Measurements from ENCODE around the gene ZNF497.

Gene ZNF497

GRCh38 chr19:58367698-58368454 is 5.3 kb upstream of the ZNF497 start:
- no peak for DNase-seq (ENCODE audit: low read depth in 2 of 2)

- no peak for DNase-seq (ENCODE audit: low read depth in 2 of 2)
Observed at GRCh38 chr19:58366585-58367430, 4.3 kb upstream of the ZNF497 start.

- DNase-seq (ENCODE audit: low read depth in 2 of 2): no peak
Observed at GRCh38 chr19:58364146-58364545, 1.6 kb upstream of the ZNF497 start.

- DNase-seq (ENCODE audit: low read depth in 2 of 2): peak in 1 of 2 experiments; percentile 41
Observed at GRCh38 chr19:58361900-58362271, 665 bp downstream of the ZNF497 start.

GRCh38 chr19:58357481-58358145 is 4.9 kb downstream of the ZNF497 start:
- no peak for DNase-seq (ENCODE audit: low read depth in 2 of 2)

- no peak for DNase-seq (ENCODE audit: low read depth in 2 of 2)
Observed at GRCh38 chr19:58356766-58357480, 5.6 kb downstream of the ZNF497 start.

GRCh38 chr19:58355908-58356765 is 6.4 kb downstream of the ZNF497 start:
- DNase-seq (ENCODE audit: low read depth in 2 of 2): no peak

- DNase-seq (ENCODE audit: low read depth in 2 of 2): no peak
Observed at GRCh38 chr19:58355215-58355796, 7.2 kb downstream of the ZNF497 start.

GRCh38 chr19:58354478-58355030 is 8.0 kb downstream of the ZNF497 start:
- no peak for DNase-seq (ENCODE audit: low read depth in 2 of 2)

GRCh38 chr19:58353717-58354477 is 8.7 kb downstream of the ZNF497 start:
- no peak for DNase-seq (ENCODE audit: low read depth in 2 of 2)

GRCh38 chr19:58352760-58353671 is 9.5 kb downstream of the ZNF497 start, which contains the start of gene A1BG:
Gene A1BG, minus strand, starts transcription at chr19:58353492. Its CDS starts 55 bp downstream, at chr19:58353437.
- no peak for DNase-seq (ENCODE audit: low read depth in 2 of 2)

- DNase-seq (ENCODE audit: low read depth in 2 of 2): no peak
Observed at GRCh38 chr19:58351990-58352755, 10.4 kb downstream of the ZNF497 start.

GRCh38 chr19:58351558-58351878 is 11.0 kb downstream of the ZNF497 start:
- DNase-seq (ENCODE audit: low read depth in 2 of 2): no peak

GRCh38 chr19:58350871-58351557 is 11.5 kb downstream of the ZNF497 start:
- no peak for DNase-seq (ENCODE audit: low read depth in 2 of 2)

- DNase-seq (ENCODE audit: low read depth in 2 of 2): no peak
Observed at GRCh38 chr19:58350001-58350861, 12.3 kb downstream of the ZNF497 start.

- no peak for DNase-seq (ENCODE audit: low read depth in 2 of 2)
Observed at GRCh38 chr19:58349590-58349989, 13.0 kb downstream of the ZNF497 start.
